Thyroid gland (tissue), 4 donors: Measurements from ENCODE around the gene E2F3.

Experiments used
- CTCF ChIP-seq, 6 experiments: fragments of 200-600 bp in 3 of 6; fragments of 450-650 bp in 3 of 6; sonication (generic) in 3 of 6; IDR thresholded peaks; one replicate each; pipeline ENCODE4 v1.5.1; 2016 to 2019; ENCODE audit warnings: antibody characterized with exemption in 6 of 6, mild to moderate bottlenecking in 2 of 6, inconsistent platforms in 1 of 6, moderate library complexity in 1 of 6
- POLR2A ChIP-seq, 2 donors: fragments of 450-650 bp; IDR thresholded peaks; one replicate each; pipeline ENCODE4 v1.6.1; 2017; ENCODE audit warnings: antibody characterized with exemption in 2 of 2, mild to moderate bottlenecking in 2 of 2, moderate library complexity in 1 of 2

DNA sequence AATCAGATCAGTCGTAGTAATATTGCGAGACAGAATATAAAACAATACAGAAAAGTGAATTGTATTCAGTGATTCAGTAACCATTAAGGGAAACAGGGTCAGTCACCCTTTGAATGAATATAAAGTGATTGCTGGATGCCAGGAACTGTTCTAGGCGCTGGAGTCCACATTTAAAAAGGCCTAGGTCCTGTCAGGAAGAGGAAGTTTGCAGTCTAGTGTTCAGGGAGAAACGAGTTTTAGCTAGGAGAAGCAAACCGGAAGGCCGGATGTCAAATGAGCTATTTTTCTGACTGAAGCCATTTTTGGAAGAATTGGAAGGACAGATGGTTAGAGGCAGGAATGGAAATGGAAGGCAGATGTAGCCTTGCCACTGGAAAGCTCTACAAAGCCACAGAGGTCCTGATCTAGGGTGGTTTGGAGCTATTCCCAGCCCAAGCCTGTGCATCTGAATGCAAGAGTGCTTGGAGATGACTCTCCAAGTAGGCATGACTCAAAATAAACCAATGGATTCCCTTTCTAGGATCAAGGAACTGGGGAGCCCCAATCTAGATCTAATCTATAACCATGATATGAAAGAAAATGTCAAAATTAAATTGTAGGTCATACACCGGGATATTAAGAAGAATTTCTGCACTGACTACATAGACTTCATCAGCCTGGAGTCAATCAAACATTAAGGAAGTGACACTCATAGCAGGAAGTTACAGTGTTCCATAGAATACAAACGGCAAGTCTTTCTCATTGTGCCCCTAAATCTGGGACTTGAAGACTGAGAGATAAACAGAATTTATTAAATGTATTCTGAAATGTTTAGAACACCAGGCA, 95.7 kb downstream of the E2F3 start:
- no peak for TF ChIP-seq CTCF (IDR thresholded peaks at IDR 0.05)
- TF ChIP-seq POLR2A (IDR thresholded peaks at IDR 0.05): no peak
